ENCODE results near the gene NOP9.
A peak's percentile ranks its signal among the peaks of the same experiment; 100 is the strongest.

The NOP9 gene

GRCh38 chr14:24310646-24311604, 11.3 kb downstream of the NOP9 start, which contains the start of gene LTB4R:
Gene LTB4R (plus strand): TSS chr14:24311502. CDS start chr14:24315652, 4,150 bp downstream.
- no peak for DNase-seq

DNA sequence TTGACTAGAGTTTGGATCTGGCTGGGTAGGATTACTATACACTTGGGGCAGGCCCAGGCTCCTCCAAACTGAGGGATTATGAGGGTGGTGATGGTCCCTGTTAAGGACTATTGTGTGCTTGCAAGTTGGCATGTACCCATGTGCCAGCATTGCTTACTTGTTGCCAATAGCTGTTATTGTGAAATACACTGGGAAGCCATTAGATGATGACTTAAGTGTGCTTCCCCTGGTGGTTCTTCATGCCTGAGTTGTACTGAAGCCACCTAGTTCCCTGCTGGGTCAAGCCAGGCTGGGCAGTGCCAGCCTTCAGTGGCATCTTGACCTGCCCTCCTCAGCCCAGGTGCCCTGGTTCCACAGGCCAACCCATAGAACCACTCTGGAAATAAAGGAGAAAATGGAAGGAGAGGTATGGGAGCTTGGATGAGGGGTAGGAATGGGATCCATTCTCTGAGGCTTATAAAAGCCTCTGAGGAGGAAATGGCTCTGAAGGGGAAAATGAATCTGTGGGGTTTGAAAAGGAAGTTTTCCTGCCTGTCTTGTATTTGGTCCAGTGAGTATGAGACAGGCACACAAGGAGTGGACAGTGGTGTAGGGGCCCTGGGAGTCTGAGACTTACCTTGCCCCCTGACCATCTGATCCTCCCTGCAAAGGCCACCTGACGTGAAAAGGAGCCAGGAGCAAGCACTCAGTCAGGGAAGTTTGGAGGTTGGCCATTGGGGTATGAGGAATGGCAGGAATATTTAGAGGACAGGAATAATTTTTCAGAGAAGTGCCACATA, 12.4 kb downstream of the NOP9 start:
- no peak for DNase-seq

DNA sequence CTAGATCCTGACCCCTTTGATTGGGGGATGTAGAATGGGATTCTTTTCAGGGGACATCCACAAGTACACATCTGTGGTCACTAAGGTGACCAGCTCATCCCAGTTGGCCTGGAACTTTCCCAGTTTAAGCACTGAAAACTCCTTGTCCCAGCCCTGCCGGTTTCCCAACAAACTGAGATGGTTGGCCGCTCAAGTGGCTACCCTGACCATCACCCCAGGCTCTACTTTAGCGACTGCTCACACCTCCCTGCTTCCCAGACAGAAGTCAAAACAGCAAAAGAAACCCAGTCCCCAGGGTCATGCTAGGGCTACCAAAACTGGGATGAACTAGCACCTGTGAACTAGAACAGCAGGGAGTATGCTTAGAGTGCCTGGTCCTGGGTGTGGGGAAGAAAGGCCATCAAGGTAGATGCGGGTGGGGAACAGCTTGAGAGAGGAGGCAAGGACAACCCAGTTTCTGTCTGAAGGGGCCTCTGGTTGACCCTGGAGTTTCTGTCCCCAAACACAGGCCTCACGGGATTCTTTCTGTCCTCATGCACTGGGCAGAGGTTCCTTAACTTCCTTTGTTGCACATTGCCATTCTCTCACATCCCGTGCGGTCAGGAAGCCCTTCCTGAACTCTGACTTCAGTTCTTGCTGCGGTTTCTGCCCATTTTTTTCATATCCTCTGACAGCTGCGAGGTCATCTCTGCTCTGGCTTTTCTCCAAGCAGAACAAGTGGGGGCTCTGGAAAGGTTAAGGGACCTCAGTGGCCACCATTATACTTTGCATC, 13.3 kb downstream of the NOP9 start:
- no peak for DNase-seq

- DNase-seq, result no peak
Observed at GRCh38 chr14:24313913-24314312, 14.3 kb downstream of the NOP9 start.

- no peak for DNase-seq
Observed at GRCh38 chr14:24314377-24315193, 14.9 kb downstream of the NOP9 start.

DNA sequence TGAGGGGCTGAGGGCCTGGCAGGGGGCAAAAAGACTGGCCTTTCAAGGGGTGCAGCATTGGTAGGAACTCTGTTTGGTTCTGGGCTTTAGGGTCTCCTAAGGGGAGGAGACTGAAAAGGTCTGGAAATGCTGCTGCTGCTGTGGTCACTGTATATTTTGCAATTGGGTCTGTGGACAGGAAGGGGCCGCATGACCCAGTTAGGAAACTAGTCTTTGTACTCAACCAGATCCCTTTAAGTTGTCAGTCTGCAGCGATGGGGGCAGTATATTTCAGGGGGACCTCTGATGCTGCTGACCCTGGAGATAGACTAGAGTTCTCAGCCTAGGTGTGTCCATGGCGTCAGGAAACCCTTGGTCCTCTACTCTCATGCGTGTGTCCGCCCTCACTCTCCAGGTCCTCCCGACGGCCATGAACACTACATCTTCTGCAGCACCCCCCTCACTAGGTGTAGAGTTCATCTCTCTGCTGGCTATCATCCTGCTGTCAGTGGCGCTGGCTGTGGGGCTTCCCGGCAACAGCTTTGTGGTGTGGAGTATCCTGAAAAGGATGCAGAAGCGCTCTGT, 15.7 kb downstream of the NOP9 start:
- DNase-seq, result no peak

DNA sequence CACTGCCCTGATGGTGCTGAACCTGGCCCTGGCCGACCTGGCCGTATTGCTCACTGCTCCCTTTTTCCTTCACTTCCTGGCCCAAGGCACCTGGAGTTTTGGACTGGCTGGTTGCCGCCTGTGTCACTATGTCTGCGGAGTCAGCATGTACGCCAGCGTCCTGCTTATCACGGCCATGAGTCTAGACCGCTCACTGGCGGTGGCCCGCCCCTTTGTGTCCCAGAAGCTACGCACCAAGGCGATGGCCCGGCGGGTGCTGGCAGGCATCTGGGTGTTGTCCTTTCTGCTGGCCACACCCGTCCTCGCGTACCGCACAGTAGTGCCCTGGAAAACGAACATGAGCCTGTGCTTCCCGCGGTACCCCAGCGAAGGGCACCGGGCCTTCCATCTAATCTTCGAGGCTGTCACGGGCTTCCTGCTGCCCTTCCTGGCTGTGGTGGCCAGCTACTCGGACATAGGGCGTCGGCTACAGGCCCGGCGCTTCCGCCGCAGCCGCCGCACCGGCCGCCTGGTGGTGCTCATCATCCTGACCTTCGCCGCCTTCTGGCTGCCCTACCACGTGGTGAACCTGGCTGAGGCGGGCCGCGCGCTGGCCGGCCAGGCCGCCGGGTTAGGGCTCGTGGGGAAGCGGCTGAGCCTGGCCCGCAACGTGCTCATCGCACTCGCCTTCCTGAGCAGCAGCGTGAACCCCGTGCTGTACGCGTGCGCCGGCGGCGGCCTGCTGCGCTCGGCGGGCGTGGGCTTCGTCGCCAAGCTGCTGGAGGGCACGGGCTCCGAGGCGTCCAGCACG, 16.4 kb downstream of the NOP9 start:
- DNase-seq, result no peak

GRCh38 chr14:24316597-24316950, 16.9 kb downstream of the NOP9 start:
- no peak for DNase-seq

GRCh38 chr14:24317141-24317928, 17.7 kb downstream of the NOP9 start:
- DNase-seq, result no peak

GRCh38 chr14:24321212-24321975, 21.7 kb downstream of the NOP9 start:
- DNase-seq, result no peak

GRCh38 chr14:24322672-24323071, 23.0 kb downstream of the NOP9 start:
- no peak for DNase-seq

DNA sequence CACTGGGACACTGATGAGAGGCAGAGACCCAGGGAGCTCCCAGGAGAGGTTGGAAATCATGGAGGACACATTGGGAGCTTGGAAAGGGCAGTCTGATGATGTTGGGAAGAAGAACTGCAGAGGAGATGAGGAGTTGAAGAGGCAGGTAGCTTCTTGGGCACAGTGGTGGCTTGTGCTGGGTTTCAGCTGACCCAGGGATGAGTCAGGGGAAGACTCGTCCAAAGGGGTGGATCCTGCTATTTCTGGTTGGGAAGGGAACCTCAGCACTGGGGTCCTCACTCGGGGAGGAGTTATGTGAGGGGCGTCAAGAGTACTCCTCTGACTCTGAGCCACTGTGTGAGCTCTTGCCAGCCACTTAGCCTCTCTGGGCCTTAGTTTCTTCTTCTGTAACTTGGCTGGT, 23.7 kb downstream of the NOP9 start:
- DNase-seq, result no peak

DNA sequence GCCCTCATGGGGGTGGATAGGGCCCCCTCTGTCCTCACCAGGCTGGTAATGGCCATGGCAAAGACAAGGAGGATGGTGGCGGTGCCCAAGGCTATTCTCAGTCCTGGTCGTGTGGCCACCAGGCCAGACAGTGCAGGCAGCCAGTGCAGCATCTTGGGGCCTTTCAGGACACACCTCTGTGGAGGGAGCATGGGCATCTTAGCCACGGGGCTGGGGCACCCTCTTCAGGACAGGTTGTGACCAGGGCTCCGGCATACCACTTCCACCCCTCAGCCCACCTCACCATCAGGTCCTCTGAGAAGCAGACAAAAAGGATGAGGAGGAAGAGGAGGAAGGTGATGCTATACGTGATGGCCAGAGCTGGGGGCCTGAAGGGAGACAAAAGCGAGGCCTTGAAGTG, 24.4 kb downstream of the NOP9 start:
- DNase-seq, result no peak

DNA sequence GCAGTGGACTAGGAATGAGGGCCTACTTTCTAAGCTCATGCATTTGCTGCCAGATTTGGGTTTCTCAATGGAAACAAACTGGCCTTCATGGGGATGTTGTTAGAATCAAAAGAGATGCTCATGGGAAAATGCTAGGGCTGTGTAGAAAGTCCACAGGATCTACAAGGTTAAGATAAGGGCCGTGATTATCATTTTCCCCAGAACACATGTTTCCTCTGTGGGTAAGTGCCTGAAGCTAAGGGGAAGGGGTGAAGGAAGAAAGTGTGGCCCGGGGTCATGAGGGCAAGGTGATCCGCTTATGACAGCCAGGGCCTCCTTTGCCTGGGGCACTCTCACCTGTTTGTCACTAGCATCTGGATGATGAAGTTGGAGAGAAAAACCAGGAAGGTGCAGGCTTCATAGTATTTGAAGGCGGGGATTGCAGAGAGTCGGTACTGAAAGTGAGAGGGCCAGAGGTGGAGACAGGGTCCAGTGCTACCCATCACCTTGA, 25.4 kb downstream of the NOP9 start:
- no peak for DNase-seq

DNA sequence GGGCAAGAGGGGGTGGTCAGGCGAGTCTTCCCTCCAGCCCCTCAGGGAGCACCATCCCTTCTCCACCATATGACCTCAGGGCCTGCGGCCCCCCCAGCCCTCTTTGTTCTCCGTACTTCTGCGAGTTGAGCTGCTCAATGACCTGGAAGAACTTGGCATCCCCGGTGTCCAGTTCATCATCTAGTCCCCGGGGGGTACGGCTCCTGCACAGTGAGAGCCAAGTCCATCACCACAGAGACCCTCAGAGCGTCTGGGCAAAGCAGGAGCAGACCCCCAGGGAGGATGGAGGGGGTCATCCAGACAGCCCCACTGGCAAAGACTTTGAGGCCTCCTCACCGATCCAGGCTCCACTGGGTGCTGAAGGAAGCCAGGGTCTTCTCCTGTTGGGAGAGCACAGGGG, 26.3 kb downstream of the NOP9 start:
- no peak for DNase-seq

GRCh38 chr14:24327303-24327702, 27.7 kb downstream of the NOP9 start:
- DNase-seq, result no peak

GRCh38 chr14:24327914-24328313, 28.3 kb downstream of the NOP9 start:
- DNase-seq, result peak; percentile 12

DNA sequence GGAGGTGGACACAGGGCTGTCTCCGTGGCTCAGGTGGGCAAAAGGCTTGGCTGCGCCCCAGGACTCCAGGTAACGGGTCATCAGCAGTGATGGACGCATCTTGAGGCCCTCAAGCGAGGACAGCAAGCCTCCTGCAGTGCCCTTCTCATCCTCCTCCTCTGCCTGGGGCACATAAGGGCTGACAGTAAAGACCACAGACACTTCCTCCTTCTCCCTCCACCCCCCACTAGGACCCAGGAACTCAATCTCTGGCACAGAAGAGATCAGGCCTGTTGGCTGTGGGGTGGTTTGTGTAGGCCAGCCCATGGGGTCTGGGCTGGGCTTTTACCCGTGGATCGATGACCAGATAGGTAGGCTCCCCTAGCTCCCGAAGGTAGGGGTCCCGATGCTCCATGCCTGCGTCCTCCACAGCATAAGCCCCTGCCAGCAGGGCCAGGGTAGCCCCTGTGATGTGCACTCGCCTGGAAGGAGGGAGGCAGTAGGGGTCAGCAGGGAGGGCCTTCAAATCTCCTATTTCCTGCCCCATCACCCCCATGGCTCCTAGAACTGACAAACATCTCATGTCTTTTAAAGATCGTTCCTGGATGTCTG, 29.5 kb downstream of the NOP9 start:
- DNase-seq, result no peak

DNA sequence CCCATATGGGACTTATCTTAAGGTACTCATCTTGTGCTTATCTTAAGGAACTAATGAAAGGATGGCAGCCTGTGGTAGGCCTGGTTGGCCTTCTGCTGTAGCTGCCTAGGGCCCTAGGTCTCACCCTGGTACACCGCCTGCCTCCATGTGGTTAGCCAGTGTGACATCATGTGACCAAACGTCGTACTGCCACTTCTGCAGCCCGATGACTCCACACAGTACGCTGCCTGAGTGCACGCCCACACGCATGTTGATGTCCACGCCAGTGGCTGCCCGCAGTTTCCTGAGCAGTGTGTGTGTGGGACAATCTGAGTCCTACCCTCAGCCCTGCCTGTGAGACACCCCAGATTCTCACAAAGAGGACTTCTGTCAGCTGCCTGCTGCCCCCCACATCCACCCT, 30.1 kb downstream of the NOP9 start:
- DNase-seq, result no peak
